SK-N-SH (cell line): ENCODE measurements around the gene SLC36A3. TPM values are rescaled to one million over a fixed set of nuclear protein-coding genes. Genes with fewer than 3 reads are reported as not detected.

Experiments used
- CTCF ChIA-PET: fragments of 300-600, 350-600 bp; formaldehyde crosslinking; extraction: SDS; loops from one replicate; lab custom pipeline; 2021; lab: Yijun Ruan, JAX
- POLR2A ChIA-PET: fragments of 350-600 bp; sonication (Branson Sonifier 250); formaldehyde crosslinking; extraction: SDS; loops from one replicate; lab custom pipeline; 2020; ENCODE audit warnings: antibody characterized with exemption, inconsistent platforms; lab: Yijun Ruan, JAX
- DNase-seq: peaks from one replicate; pipeline ENCODE4 v3.0.0; 2012
- H2AFZ ChIP-seq: fragments of 200-600 bp; sonication (generic); 2 replicates; pipeline ENCODE4 v1.8.1; 2016; ENCODE audit warnings: antibody characterized with exemption, mild to moderate bottlenecking, low read depth
- H3F3A ChIP-seq: fragments of 200-600 bp; sonication (generic); replicated peaks from 2 replicates; pipeline ENCODE3; 2016; ENCODE audit warnings: antibody characterized with exemption, mild to moderate bottlenecking; ENCODE audit not compliant: insufficient read depth
- H3K27ac ChIP-seq, 2 experiments: fragments of 200-500 bp in 1 of 2; fragments of 200-600 bp in 1 of 2; sonication (Bioruptor generic) in 1 of 2; sonication (generic), shearing (Covaris generic) in 1 of 2; 2 replicates each; pipeline versions ENCODE4 v1.5.1 to v1.6.1; 2014 to 2016; ENCODE audit warnings: low read depth in 2 of 2, inconsistent platforms in 1 of 2, low read length in 1 of 2, mild to moderate bottlenecking in 1 of 2, mixed read lengths in 1 of 2
- H3K27me3 ChIP-seq: fragments of 200-600 bp; sonication (generic), shearing (Covaris generic); 2 replicates; pipeline ENCODE4 v1.6.1; 2016; ENCODE audit warnings: mixed run types; ENCODE audit not compliant: insufficient read depth
- H3K36me3 ChIP-seq, 2 experiments: fragments of 200-500 bp in 1 of 2; fragments of 200-600 bp in 1 of 2; sonication (Bioruptor generic) in 1 of 2; sonication (generic) in 1 of 2; replicated peaks in 1 of 2; 2 replicates each; pipeline versions ENCODE3 to v1.5.1; 2014 to 2016; ENCODE audit warnings: low read length in 1 of 2, mild to moderate bottlenecking in 1 of 2; ENCODE audit not compliant: insufficient read depth in 2 of 2, control insufficient read depth in 1 of 2
- H3K4me1 ChIP-seq, 2 experiments: fragments of 200-500 bp in 1 of 2; fragments of 200-600 bp in 1 of 2; sonication (Bioruptor generic) in 1 of 2; sonication (generic), shearing (Covaris generic) in 1 of 2; 2 replicates each; pipeline versions ENCODE4 v1.5.1 to v1.6.1; 2014 to 2016; ENCODE audit warnings: low read depth in 1 of 2, low read length in 1 of 2, mixed run types in 1 of 2; ENCODE audit not compliant: insufficient read depth in 2 of 2, control insufficient read depth in 1 of 2
- H3K4me2 ChIP-seq: fragments of 200-600 bp; sonication (generic), shearing (Covaris generic); 2 replicates; pipeline ENCODE4 v1.6.1; 2017; ENCODE audit warnings: mixed run types
- H3K4me3 ChIP-seq, 2 experiments: fragments of 200-500 bp in 1 of 2; fragments of 200-600 bp in 1 of 2; sonication (Bioruptor generic) in 1 of 2; sonication (generic), shearing (Covaris generic) in 1 of 2; 2 replicates each; pipeline versions ENCODE4 v1.5.1 to v1.8.1; 2014 to 2016; ENCODE audit warnings: low read depth in 2 of 2, inconsistent platforms in 1 of 2, low read length in 1 of 2, mild to moderate bottlenecking in 1 of 2, mixed read lengths in 1 of 2, moderate library complexity in 1 of 2
- H3K79me2 ChIP-seq: fragments of 200-600 bp; sonication (generic); 2 replicates; pipeline ENCODE4 v1.8.1; 2017; ENCODE audit warnings: mild to moderate bottlenecking; ENCODE audit not compliant: insufficient read depth
- H3K9ac ChIP-seq: fragments of 200-600 bp; sonication (generic); 2 replicates; pipeline ENCODE4 v1.6.1; 2017; ENCODE audit warnings: mixed run types
- H3K9me2 ChIP-seq: fragments of 200-600 bp; sonication (generic); 2 replicates; pipeline ENCODE4 v1.6.1; 2017; ENCODE audit warnings: mixed run types
- H3K9me3 ChIP-seq: fragments of 200-600 bp; sonication (generic); 2 replicates; pipeline ENCODE4 v1.6.1; 2017; ENCODE audit warnings: mixed run types, mild to moderate bottlenecking, moderate library complexity
- H4K20me1 ChIP-seq: fragments of 200-600 bp; sonication (generic); 2 replicates; pipeline ENCODE4 v1.6.1; 2017; ENCODE audit warnings: mild to moderate bottlenecking, mixed run types; ENCODE audit not compliant: insufficient read depth
- CHD2 ChIP-seq: fragments of 150-350 bp; IDR thresholded peaks from 2 replicates; pipeline ENCODE4 v1.6.1; 2018; ENCODE audit warnings: low read length; ENCODE audit not compliant: partially characterized antibody
- ELF1 ChIP-seq: IDR thresholded peaks from 2 replicates; pipeline ENCODE4 v1.4.0; 2012
- FOSL2 ChIP-seq: IDR thresholded peaks from 2 replicates; pipeline ENCODE4 v1.4.0; 2012; ENCODE audit warnings: low read depth, mild to moderate bottlenecking, moderate library complexity, borderline replicate concordance
- FOXM1 ChIP-seq: IDR thresholded peaks from 2 replicates; pipeline ENCODE4 v1.4.0; 2012; ENCODE audit warnings: low read depth, mild to moderate bottlenecking
- JUND ChIP-seq: IDR thresholded peaks from 2 replicates; pipeline ENCODE4 v1.4.0; 2012
- MXI1 ChIP-seq: IDR thresholded peaks from 2 replicates; pipeline ENCODE4 v1.6.1; 2012; ENCODE audit warnings: mild to moderate bottlenecking, low read depth, low read length, improper control_type of control experiment
- NRF1 ChIP-seq: IDR thresholded peaks from 2 replicates; pipeline ENCODE4 v1.6.1; 2012; ENCODE audit warnings: low read depth, mild to moderate bottlenecking, low read length
- PBX3 ChIP-seq: IDR thresholded peaks from 2 replicates; pipeline ENCODE4; 2012
- RCOR1 ChIP-seq: fragments of 150-350 bp; IDR thresholded peaks from 2 replicates; pipeline ENCODE4 v1.6.1; 2017; ENCODE audit warnings: antibody characterized with exemption, low read length
- REST ChIP-seq: IDR thresholded peaks from 2 replicates; pipeline ENCODE4 v1.6.1; 2012; ENCODE audit warnings: mild to moderate bottlenecking, low read depth, low read length, moderate library complexity
- SMC3 ChIP-seq: IDR thresholded peaks from 2 replicates; pipeline ENCODE4 v1.6.1; 2012; ENCODE audit warnings: low read depth, low read length, improper control_type of control experiment
- YY1 ChIP-seq: IDR thresholded peaks from 2 replicates; pipeline ENCODE4 v1.4.0; 2012; ENCODE audit warnings: low read depth, mild to moderate bottlenecking
- ZBTB33 ChIP-seq: IDR thresholded peaks from 2 replicates; pipeline ENCODE4 v1.4.0; 2012; ENCODE audit warnings: low read depth, borderline replicate concordance
- WGBS: methylation state at CpG from one replicate; pipeline ENCODE4 v1.1.6; 2017; ENCODE audit warnings: low lambda C conversion rate; 5-methylcytosine and 5-hydroxymethylcytosine counted together
- polyA plus RNA-seq, 3 experiments: library from polyadenylated mRNA; depleted of rRNA; stranded (reverse); fragments of >200 nt; gene quantifications; 2 replicates each; pipeline ENCODE4 v1.2.3, GENCODE V29; 2012

SLC36A3 gene
- polyA plus RNA-seq, 1 of the 3 experiments (the other 2 are of a cell fraction): not detected

- Histone ChIP-seq H3K9me2 (no peaks in the 10 kb centered on the region), H3K4me2 (no peak overlapping the region), H3K36me3 (no peaks in the 10 kb centered on the region), H3K27me3 (no peaks in the 10 kb centered on the region), H4K20me1 (no peaks in the 10 kb centered on the region), H3K79me2 (no peaks in the 10 kb centered on the region), H3F3A (no peaks in the 10 kb centered on the region), H3K27ac (no peak overlapping the region), H3K9ac (no peak overlapping the region), H3K4me3 (no peak overlapping the region), H3K9me3 (no peaks in the 10 kb centered on the region), H3K4me1 (no peaks in the 10 kb centered on the region), H2AFZ (no peak overlapping the region)
- ChIA-PET POLR2A (no interaction called here), CTCF (no interaction called here)
- no peak for DNase-seq
- TF ChIP-seq MXI1 (no peak), ELF1 (no peak), SMC3 (no peak), FOSL2 (no peak), NRF1 (no peak), RCOR1 (no peak), YY1 (no peak), JUND (no peak), ZBTB33 (no peak), CHD2 (no peak), PBX3 (no peak), FOXM1 (no peak), REST (no peak)
- WGBS: 31% methylated on average over 5 of the region's 5 CpGs
Measured at GRCh38 chr5:151285683-151286082, 17.9 kb downstream of the SLC36A3 start.
